ENCODE measurements around the gene GDF7.

Gene GDF7

GRCh38 chr2:20629181-20629580 is 37.8 kb upstream of the GDF7 start:
- DNase-seq (ENCODE audit: low read depth), result no peak

GRCh38 chr2:20629581-20630171 is 37.3 kb upstream of the GDF7 start:
- no peak for DNase-seq (ENCODE audit: low read depth)

GRCh38 chr2:20630967-20631366 is 36.0 kb upstream of the GDF7 start:
- DNase-seq (ENCODE audit: low read depth), result no peak

GRCh38 chr2:20631617-20632307 is 35.2 kb upstream of the GDF7 start:
- DNase-seq (ENCODE audit: low read depth), result no peak

GRCh38 chr2:20632446-20632990 is 34.4 kb upstream of the GDF7 start:
- DNase-seq (ENCODE audit: low read depth), result no peak

- DNase-seq (ENCODE audit: low read depth), result no peak
These were observed 33.9 kb upstream of the GDF7 start for GRCh38 chr2:20633001-20633400.

GRCh38 chr2:20633794-20634506 is 33.0 kb upstream of the GDF7 start:
- no peak for DNase-seq (ENCODE audit: low read depth)

- DNase-seq (ENCODE audit: low read depth), result peak; percentile 56
These were observed 32.3 kb upstream of the GDF7 start for GRCh38 chr2:20634507-20635112.

GRCh38 chr2:20635113-20635510 is 31.8 kb upstream of the GDF7 start:
- no peak for DNase-seq (ENCODE audit: low read depth)

- DNase-seq (ENCODE audit: low read depth), result peak; percentile 86
These were observed 31.0 kb upstream of the GDF7 start for GRCh38 chr2:20635675-20636584.

GRCh38 chr2:20637147-20637546 is 29.8 kb upstream of the GDF7 start:
- DNase-seq (ENCODE audit: low read depth), result peak; percentile 27

GRCh38 chr2:20638014-20638413 is 28.9 kb upstream of the GDF7 start:
- DNase-seq (ENCODE audit: low read depth), result no peak

- no peak for DNase-seq (ENCODE audit: low read depth)
These were observed 28.1 kb upstream of the GDF7 start for GRCh38 chr2:20638646-20639430.

- DNase-seq (ENCODE audit: low read depth), result no peak
These were observed 26.4 kb upstream of the GDF7 start for GRCh38 chr2:20640411-20641122.

GRCh38 chr2:20641123-20641985 is 25.6 kb upstream of the GDF7 start:
- peak; percentile 21 for DNase-seq (ENCODE audit: low read depth)

- DNase-seq (ENCODE audit: low read depth), result peak; percentile 43
These were observed 24.6 kb upstream of the GDF7 start for GRCh38 chr2:20642055-20642971.

- no peak for DNase-seq (ENCODE audit: low read depth)
These were observed 23.9 kb upstream of the GDF7 start for GRCh38 chr2:20643060-20643459.

- no peak for DNase-seq (ENCODE audit: low read depth)
These were observed 23.1 kb upstream of the GDF7 start for GRCh38 chr2:20643826-20644225.

Measured in fibroblast of gingiva (primary cell).